Mammary epithelial cell (primary cell): ENCODE results near the gene CENPB.

ENCODE experiments used
- CTCF ChIP-seq, 2 donors: IDR thresholded peaks in 1 of 2; conservative IDR thresholded peaks in 1 of 2; 2 replicates each; pipeline ENCODE4 v1.5.1; 2011 to 2012; ENCODE audit warnings: inconsistent platforms in 2 of 2, low read length in 2 of 2, mild to moderate bottlenecking in 2 of 2, control low read depth in 1 of 2, low read depth in 1 of 2; ENCODE audit not compliant: insufficient read depth in 1 of 2; ENCODE audit errors: extremely low read depth in 1 of 2
- EZH2 ChIP-seq: IDR thresholded peaks from 2 replicates; pipeline ENCODE4 v1.6.1; 2012; ENCODE audit warnings: low read length, inconsistent platforms, borderline replicate concordance

GRCh38 chr20:3778976-3779375 is 7.6 kb downstream of the CENPB start:
- TF ChIP-seq CTCF (conservative IDR thresholded peaks at IDR 0.05 in 1 of 2, IDR thresholded peaks at IDR 0.05 in 1 of 2; ENCODE audit: extremely low read depth in 1 of 2, insufficient read depth in 1 of 2, low read depth in 1 of 2, low read length in 2 of 2): no peak
- no peak for TF ChIP-seq EZH2
